Activated naive CD4-positive, alpha-beta T cell treated with anti-CD3 and anti-CD28 coated beads, Interleukin-2, amount 50 U/mL, for 72 hours (primary cell): ENCODE data around the gene PON1. TPM values are rescaled to one million over a fixed set of nuclear protein-coding genes. Genes with fewer than 3 reads are reported as not detected.
A peak's percentile ranks its signal among the peaks of the same experiment; 100 is the strongest.

Source experiments
- ATAC-seq, 2 donors: fragments of 150-1000 bp; cut with Tn5 transposase; 2 replicates each; pipeline ENCODE4 v1.10.0; 2021; ENCODE audit warnings: mild to moderate bottlenecking in 2 of 2, moderate library complexity in 2 of 2
- DNase-seq, 2 donors: peaks; one replicate each; pipeline ENCODE4 v3.0.0; 2021 to 2022; ENCODE audit warnings: low spot score in 2 of 2
- H3K27ac Mint-ChIP-seq, 2 donors: one replicate each; pipeline ENCODE4 v1.8.0; 2022; ENCODE audit warnings: mild to moderate bottlenecking in 2 of 2, mixed read lengths in 2 of 2
- H3K36me3 Mint-ChIP-seq, 2 donors: one replicate each; pipeline ENCODE4 v1.8.0; 2022; ENCODE audit warnings: mixed read lengths in 2 of 2
- H3K9me3 Mint-ChIP-seq, 2 donors: one replicate each; pipeline ENCODE4 v1.8.0; 2022; ENCODE audit warnings: mixed read lengths in 2 of 2
- total RNA-seq, 2 donors: library from RNA; stranded (reverse); gene quantifications; one replicate each; pipeline ENCODE4 v1.2.3, GENCODE V29; 2022

PON1 gene
- total RNA-seq, 2 donors from 2014 or later = not detected

GRCh38 chr7:95322396-95322795, 1.9 kb downstream of the PON1 start:
- no peak for ATAC-seq
- H3K27ac Mint-ChIP-seq = no peak overlapping the region
- H3K9me3 Mint-ChIP-seq = peaks cover 0 to 5% of the 10 kb centered on the region in 2 donors
- DNase-seq = no peak
- H3K36me3 Mint-ChIP-seq = peaks cover 0 to 10% of the 10 kb centered on the region in 2 donors

GRCh38 chr7:95321720-95322119, 2.6 kb downstream of the PON1 start:
- no peak for DNase-seq
- peaks cover 0 to 10% of the 10 kb centered on the region in 2 donors for H3K36me3 Mint-ChIP-seq
- H3K27ac Mint-ChIP-seq = no peak overlapping the region
- H3K9me3 Mint-ChIP-seq = peaks cover 0 to 5% of the 10 kb centered on the region in 2 donors
- no peak for ATAC-seq

GRCh38 chr7:95320651-95321050, 3.7 kb downstream of the PON1 start:
- no peak overlapping the region for H3K27ac Mint-ChIP-seq
- ATAC-seq = no peak

GRCh38 chr7:95319570-95319969, 4.8 kb downstream of the PON1 start:
- DNase-seq (no peak), ATAC-seq (no peak)
- no peaks in the 10 kb centered on the region for H3K9me3 Mint-ChIP-seq
- H3K36me3 Mint-ChIP-seq = no peaks in the 10 kb centered on the region
- H3K27ac Mint-ChIP-seq = no peak overlapping the region

More at GRCh38 chr7:95320651-95321050, 3.7 kb downstream of the PON1 start:
- H3K36me3 Mint-ChIP-seq = peaks cover 0 to 2% of the 10 kb centered on the region in 2 donors
- no peaks in the 10 kb centered on the region for H3K9me3 Mint-ChIP-seq
- no peak for DNase-seq

- no peak overlapping the region for H3K27ac Mint-ChIP-seq
- DNase-seq (no peak), ATAC-seq (no peak)
- H3K9me3 Mint-ChIP-seq = no peaks in the 10 kb centered on the region
- no peaks in the 10 kb centered on the region for H3K36me3 Mint-ChIP-seq
Observed at GRCh38 chr7:95318501-95319100, 5.7 kb downstream of the PON1 start.

- DNase-seq (no peak), ATAC-seq (no peak)
- Mint-ChIP-seq H3K36me3 (no peaks in the 10 kb centered on the region), H3K9me3 (no peaks in the 10 kb centered on the region), H3K27ac (no peak overlapping the region)
Observed at GRCh38 chr7:95317966-95318365, 6.4 kb downstream of the PON1 start.

- Mint-ChIP-seq H3K9me3 (no peaks in the 10 kb centered on the region), H3K36me3 (no peaks in the 10 kb centered on the region), H3K27ac (no peak overlapping the region)
- DNase-seq (no peak), ATAC-seq (no peak)
Observed at GRCh38 chr7:95317546-95317945, 6.8 kb downstream of the PON1 start.

GRCh38 chr7:95316588-95316987, 7.7 kb downstream of the PON1 start:
- no peak for ATAC-seq
- Mint-ChIP-seq H3K9me3 (no peaks in the 10 kb centered on the region), H3K36me3 (no peaks in the 10 kb centered on the region), H3K27ac (no peak overlapping the region)
- no peak for DNase-seq

- ATAC-seq = no peak
- no peak for DNase-seq
- H3K27ac Mint-ChIP-seq = no peak overlapping the region
- H3K9me3 Mint-ChIP-seq = no peaks in the 10 kb centered on the region
- H3K36me3 Mint-ChIP-seq = no peaks in the 10 kb centered on the region
Observed at GRCh38 chr7:95312561-95312960, 11.8 kb downstream of the PON1 start.

- Mint-ChIP-seq H3K9me3 (no peaks in the 10 kb centered on the region), H3K36me3 (no peaks in the 10 kb centered on the region), H3K27ac (no peak overlapping the region)
- no peak for DNase-seq
- ATAC-seq = no peak
Observed at GRCh38 chr7:95311389-95311788, 12.9 kb downstream of the PON1 start.

- no peaks in the 10 kb centered on the region for H3K36me3 Mint-ChIP-seq
- no peaks in the 10 kb centered on the region for H3K9me3 Mint-ChIP-seq
- DNase-seq = no peak
- ATAC-seq = no peak
- H3K27ac Mint-ChIP-seq = no peak overlapping the region
Observed at GRCh38 chr7:95309951-95310350, 14.4 kb downstream of the PON1 start.

GRCh38 chr7:95304990-95305389, 19.3 kb downstream of the PON1 start:
- Mint-ChIP-seq H3K36me3 (no peaks in the 10 kb centered on the region), H3K27ac (no peak overlapping the region), H3K9me3 (no peaks in the 10 kb centered on the region)
- no peak for DNase-seq
- ATAC-seq = peak in 1 of 2 donors; percentile 54

- no peak for ATAC-seq
- Mint-ChIP-seq H3K9me3 (no peaks in the 10 kb centered on the region), H3K36me3 (no peaks in the 10 kb centered on the region), H3K27ac (no peak overlapping the region)
- no peak for DNase-seq
Observed at GRCh38 chr7:95303013-95303905, 21.1 kb downstream of the PON1 start.

- H3K9me3 Mint-ChIP-seq = no peaks in the 10 kb centered on the region
- ATAC-seq (no peak), DNase-seq (no peak)
- H3K36me3 Mint-ChIP-seq = no peaks in the 10 kb centered on the region
- H3K27ac Mint-ChIP-seq = no peak overlapping the region
Observed at GRCh38 chr7:95298091-95298490, 26.2 kb downstream of the PON1 start.

GRCh38 chr7:95297041-95297440, 27.3 kb downstream of the PON1 start:
- H3K27ac Mint-ChIP-seq = no peak overlapping the region
- no peak for DNase-seq
- no peak for ATAC-seq
- H3K9me3 Mint-ChIP-seq = no peaks in the 10 kb centered on the region
- H3K36me3 Mint-ChIP-seq = no peaks in the 10 kb centered on the region

GRCh38 chr7:95296456-95296855, 27.9 kb downstream of the PON1 start:
- ATAC-seq (no peak), DNase-seq (no peak)
- H3K36me3 Mint-ChIP-seq = no peaks in the 10 kb centered on the region
- no peak overlapping the region for H3K27ac Mint-ChIP-seq
- H3K9me3 Mint-ChIP-seq = no peaks in the 10 kb centered on the region

GRCh38 chr7:95295397-95295796, 28.9 kb downstream of the PON1 start:
- DNase-seq (no peak), ATAC-seq (no peak)
- Mint-ChIP-seq H3K27ac (no peak overlapping the region), H3K36me3 (no peaks in the 10 kb centered on the region), H3K9me3 (no peaks in the 10 kb centered on the region)
